HEK293T (cell line): ENCODE data around the gene FAM177A1.

Experiments
- CTCF ChIA-PET: fragments of 350-600 bp; formaldehyde crosslinking; extraction: SDS; loops from one replicate; lab custom pipeline; 2021; ENCODE audit warnings: antibody characterized with exemption, inconsistent platforms; lab: Yijun Ruan, JAX
- POLR2A ChIA-PET: fragments of 350-600 bp; formaldehyde crosslinking; extraction: SDS; loops from one replicate; lab custom pipeline; 2020; ENCODE audit warnings: antibody characterized with exemption, inconsistent platforms; lab: Yijun Ruan, JAX
- DNase-seq: peaks from one replicate; pipeline ENCODE4 v3.0.0; 2012; ENCODE audit warnings: mixed read lengths; ENCODE audit errors: extremely low spot score
- ARNT ChIP-seq: fragments of 450-650 bp; IDR thresholded peaks from 2 replicates; pipeline ENCODE4 v1.6.1; 2017; ENCODE audit warnings: mild to moderate bottlenecking
- BHLHE40 ChIP-seq: fragments of 450-650 bp; IDR thresholded peaks from 2 replicates; pipeline ENCODE4 v1.6.1; 2016; ENCODE audit warnings: mild to moderate bottlenecking, moderate library complexity, borderline replicate concordance
- CTBP1 ChIP-seq: fragments of 450-650 bp; IDR thresholded peaks from 2 replicates; pipeline ENCODE4 v1.6.1; 2016; ENCODE audit warnings: borderline replicate concordance
- ELF4 ChIP-seq: fragments of 450-650 bp; IDR thresholded peaks from 2 replicates; pipeline ENCODE4 v1.6.1; 2017; ENCODE audit warnings: antibody characterized with exemption
- FOXA1 ChIP-seq: fragments of 450-650 bp; IDR thresholded peaks from 2 replicates; pipeline ENCODE4 v1.6.1; 2016; ENCODE audit warnings: mild to moderate bottlenecking
- FOXK2 ChIP-seq: fragments of 450-650 bp; IDR thresholded peaks from 2 replicates; pipeline ENCODE4 v1.6.1; 2016; ENCODE audit warnings: mild to moderate bottlenecking
- FOXM1 ChIP-seq: fragments of 450-650 bp; IDR thresholded peaks from 2 replicates; pipeline ENCODE4 v1.6.1; 2017; ENCODE audit warnings: mild to moderate bottlenecking, borderline replicate concordance
- HDGF ChIP-seq: fragments of 450-650 bp; IDR thresholded peaks from 2 replicates; pipeline ENCODE4 v1.6.1; 2017; ENCODE audit warnings: antibody characterized with exemption, borderline replicate concordance
- L3MBTL2 ChIP-seq: fragments of 450-650 bp; conservative IDR thresholded peaks from 2 replicates; pipeline ENCODE4 v1.6.1; 2016; ENCODE audit warnings: mild to moderate bottlenecking
- LEF1 ChIP-seq: fragments of 450-650 bp; IDR thresholded peaks from 2 replicates; pipeline ENCODE4 v1.6.1; 2017; ENCODE audit warnings: mild to moderate bottlenecking, borderline replicate concordance
- NFRKB ChIP-seq: fragments of 450-650 bp; IDR thresholded peaks from 2 replicates; pipeline ENCODE4 v1.6.1; 2016; ENCODE audit warnings: mild to moderate bottlenecking, moderate library complexity
- SP1 ChIP-seq: fragments of 450-650 bp; IDR thresholded peaks from 2 replicates; pipeline ENCODE4 v1.6.1; 2017
- SUZ12 ChIP-seq: fragments of 450-650 bp; IDR thresholded peaks from 2 replicates; pipeline ENCODE4 v1.6.1; 2016; ENCODE audit warnings: mild to moderate bottlenecking
- TARDBP ChIP-seq: fragments of 450-650 bp; IDR thresholded peaks from 2 replicates; pipeline ENCODE4 v1.6.1; 2016
- ZNF384 ChIP-seq: fragments of 450-650 bp; IDR thresholded peaks from 2 replicates; pipeline ENCODE4 v1.6.1; 2016
- TF ChIP-seq, protein P1 (sequence below): fragments of 450-650 bp; IDR thresholded peaks from 2 replicates; pipeline ENCODE4 v1.6.1; 2016

Gene FAM177A1

DNA sequence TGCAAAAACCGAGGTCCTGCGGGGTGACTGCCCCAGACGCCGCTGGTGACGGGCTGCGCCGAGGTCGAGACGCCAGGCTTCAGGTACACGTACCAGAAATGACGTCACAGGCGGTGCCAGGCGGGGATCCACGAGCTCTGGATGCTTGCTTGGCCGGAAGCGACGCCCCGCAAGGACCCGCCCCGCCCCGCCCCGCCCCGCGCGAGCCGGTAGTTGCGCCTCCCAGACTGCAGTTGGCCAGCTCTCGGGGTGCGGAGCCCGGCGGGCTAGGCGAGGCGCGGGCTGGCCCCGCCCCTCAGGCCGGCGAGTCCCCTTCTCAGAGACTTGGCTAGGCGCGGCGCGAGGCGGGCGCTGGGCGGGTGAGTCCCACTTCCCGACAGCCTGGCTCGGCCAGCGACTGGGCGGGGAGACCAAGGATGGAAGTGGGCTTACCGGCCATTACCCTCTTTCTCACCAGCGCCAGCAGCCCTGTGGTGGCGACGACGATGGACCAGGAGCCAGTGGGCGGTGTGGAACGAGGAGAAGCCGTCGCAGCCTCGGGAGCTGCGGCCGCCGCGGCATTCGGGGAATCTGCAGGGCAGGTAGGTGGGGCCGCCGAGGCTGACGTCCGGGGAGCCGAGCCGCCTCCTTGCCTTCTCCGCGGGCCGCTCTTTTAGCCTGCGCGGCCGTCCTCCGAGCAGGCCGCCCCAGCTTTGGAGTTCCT, at the start of gene FAM177A1:
TSS of gene FAM177A1 (plus strand) at position 225 of the 703 bp plus-strand sequence. CDS start at position 417, 192 bp downstream.
- ChIA-PET CTCF (interaction anchor here (0.6 kb wide), 1 partner anchor 113 kb away, joined by 3 read pairs; no protein-coding TSS in a partner anchor), POLR2A (interaction anchor here (0.6 to 3.2 kb wide), 20 partner anchors 9 to 358 kb away, joined by 3 to 37 read pairs (median 5); partner anchors contain the start of genes BAZ1A, NFKBIA, PPP2R3C and PRORP)
- DNase-seq: peak; percentile 94
- TF ChIP-seq FOXK2 (no peak), CTBP1 (no peak), HDGF (no peak), FOXA1 (no peak), ZNF384 (no peak), L3MBTL2 (no peak; the same call in 1 of the 2 replicates), BHLHE40 (no peak), ELF4 (no peak), SP1 (no peak), FOXM1 (no peak), SUZ12 (no peak), LEF1 (no peak), NFRKB (no peak), TARDBP (no peak), ARNT (no peak)
- TF ChIP-seq, protein P1, sequence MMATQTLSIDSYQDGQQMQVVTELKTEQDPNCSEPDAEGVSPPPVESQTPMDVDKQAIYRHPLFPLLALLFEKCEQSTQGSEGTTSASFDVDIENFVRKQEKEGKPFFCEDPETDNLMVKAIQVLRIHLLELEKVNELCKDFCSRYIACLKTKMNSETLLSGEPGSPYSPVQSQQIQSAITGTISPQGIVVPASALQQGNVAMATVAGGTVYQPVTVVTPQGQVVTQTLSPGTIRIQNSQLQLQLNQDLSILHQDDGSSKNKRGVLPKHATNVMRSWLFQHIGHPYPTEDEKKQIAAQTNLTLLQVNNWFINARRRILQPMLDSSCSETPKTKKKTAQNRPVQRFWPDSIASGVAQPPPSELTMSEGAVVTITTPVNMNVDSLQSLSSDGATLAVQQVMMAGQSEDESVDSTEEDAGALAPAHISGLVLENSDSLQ: no peak

DNA sequence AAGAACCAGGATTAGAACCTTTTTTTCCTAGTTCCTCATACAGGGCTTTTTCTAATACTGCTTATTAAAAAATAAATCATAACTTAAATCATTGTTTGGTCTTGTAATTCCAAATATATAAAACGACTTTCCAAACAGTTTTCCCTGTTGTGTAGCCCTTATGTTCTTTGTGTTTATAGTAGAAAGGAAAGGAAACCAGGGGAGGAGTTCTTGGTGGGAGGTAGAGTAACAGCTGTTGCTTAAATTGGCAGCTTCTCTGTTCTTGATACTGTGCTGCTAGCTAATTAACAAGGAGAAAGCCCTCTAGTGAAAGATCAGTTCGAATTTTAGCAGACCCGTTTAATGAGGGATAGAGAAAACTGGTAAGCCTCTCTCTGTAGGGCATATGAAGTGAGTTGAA, 48.3 kb upstream of the FAM177A1 start:
- TF ChIP-seq LEF1 (no peak), BHLHE40 (no peak), NFRKB (no peak), FOXA1 (no peak), SUZ12 (no peak), ARNT (no peak), HDGF (no peak), FOXM1 (no peak), SP1 (no peak), L3MBTL2 (no peak), CTBP1 (no peak), FOXK2 (no peak), ZNF384 (no peak), ELF4 (no peak), TARDBP (no peak)
- TF ChIP-seq, protein P1: no peak
- CTCF ChIA-PET: no interaction called here
- no peak for DNase-seq
- POLR2A ChIA-PET: interaction anchor here (1.2 kb wide), 1 partner anchor 15 kb away, joined by 4 read pairs; the partner anchor contains the start of gene SRP54

GRCh38 chr14:34999500-34999899, 46.6 kb upstream of the FAM177A1 start:
- CTCF ChIA-PET: no interaction called here
- TF ChIP-seq SUZ12 (no peak), ELF4 (no peak), ZNF384 (no peak), FOXM1 (no peak), TARDBP (no peak), L3MBTL2 (no peak), FOXK2 (no peak), FOXA1 (no peak), ARNT (no peak), BHLHE40 (no peak), SP1 (no peak), LEF1 (no peak), NFRKB (no peak), HDGF (no peak), CTBP1 (no peak)
- TF ChIP-seq, protein P1: no peak
- POLR2A ChIA-PET: interaction anchor here (1.6 to 1.8 kb wide), 2 partner anchors 17 to 47 kb away, joined by 5 to 6 read pairs; partner anchors contain the start of genes FAM177A1 and SRP54

DNA sequence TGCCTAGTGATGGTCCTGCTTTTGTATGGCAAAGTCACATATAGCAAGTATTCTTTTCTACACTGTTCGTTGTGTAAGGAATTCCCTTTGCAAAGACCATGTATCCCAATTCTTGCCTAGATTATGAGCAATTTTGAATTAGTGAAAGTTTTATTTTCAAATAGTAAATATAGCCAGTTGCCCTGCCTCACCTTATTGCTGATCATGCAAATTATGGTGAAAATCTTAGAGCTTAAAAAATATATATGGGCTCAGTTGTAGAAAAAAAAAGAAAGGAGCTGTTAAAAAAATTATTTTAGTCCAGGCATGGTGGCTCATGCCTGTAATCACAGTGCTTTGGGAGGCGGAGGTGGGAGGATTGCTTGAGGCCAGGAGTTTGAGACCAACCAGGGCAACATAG, 44.5 kb upstream of the FAM177A1 start:
- no peak for DNase-seq
- no peak for TF ChIP-seq BHLHE40
- TF ChIP-seq TARDBP: no peak
- TF ChIP-seq, protein P1: no peak
- TF ChIP-seq FOXA1: no peak
- TF ChIP-seq FOXK2: no peak
- no peak for TF ChIP-seq LEF1
- TF ChIP-seq SP1: no peak
- no peak for TF ChIP-seq ZNF384
- TF ChIP-seq FOXM1: no peak
- no peak for TF ChIP-seq CTBP1
- TF ChIP-seq SUZ12: no peak
- ChIA-PET POLR2A (no interaction called here), CTCF (no interaction called here)

More at GRCh38 chr14:34999500-34999899, 46.6 kb upstream of the FAM177A1 start:
- DNase-seq: no peak

DNA sequence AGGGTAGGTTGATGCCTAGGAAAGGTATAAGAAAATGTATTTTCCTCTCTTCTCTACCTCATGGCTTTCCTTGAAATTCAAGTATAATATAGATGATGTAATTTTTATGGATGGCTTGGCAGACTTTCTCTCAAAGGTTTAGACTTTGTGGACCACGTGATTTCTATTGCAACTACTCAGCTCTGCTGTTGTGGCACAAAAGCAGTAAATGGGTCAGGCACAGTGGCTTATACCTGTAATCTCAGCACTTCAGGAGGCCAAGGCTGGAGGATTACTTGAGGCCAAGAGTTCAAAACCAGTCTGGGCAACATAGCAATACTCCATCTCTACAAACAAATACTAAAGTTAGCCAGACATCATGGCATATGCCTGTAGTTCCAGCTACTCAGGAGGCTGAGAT, 41.2 kb upstream of the FAM177A1 start:
- DNase-seq: no peak
- CTCF ChIA-PET: no interaction called here
- POLR2A ChIA-PET: interaction anchor here (1.1 to 2.2 kb wide), 2 partner anchors 22 to 41 kb away, joined by 3 to 7 read pairs; partner anchors contain the start of genes FAM177A1 and SRP54
- TF ChIP-seq CTBP1 (no peak), FOXK2 (no peak)
